ENCODE measurements around the gene IGSF6. TPM values are rescaled to one million over a fixed set of nuclear protein-coding genes. Genes with fewer than 3 reads are reported as not detected.

IGSF6 gene
- polyA plus RNA-seq, 1 of the 3 experiments (the other 2 are of a cell fraction), result not detected

GRCh38 chr16:21611198-21611555 lies 41.2 kb downstream of the IGSF6 start:
- no peak overlapping the region; a peak in 1 of 4 replicates for H3K27ac ChIP-seq (ENCODE audit: low read depth in 2 of 2, low read length in 1 of 2)
- no peak for DNase-seq
- no peak overlapping the region for H2AFZ ChIP-seq (ENCODE audit: low read depth)
- H3K9me3 ChIP-seq, result no peaks in the 10 kb centered on the region
- no peak overlapping the region for H3K4me2 ChIP-seq
- no peaks in the 10 kb centered on the region for H3K27me3 ChIP-seq (ENCODE audit: insufficient read depth)
- no peaks in the 10 kb centered on the region for H3K9me2 ChIP-seq
- TF ChIP-seq NFIC (IDR thresholded peaks at IDR 0.05; ENCODE audit: borderline replicate concordance) (no peak), EP300 (IDR thresholded peaks at IDR 0.05; ENCODE audit: borderline replicate concordance in 1 of 2, low read depth in 1 of 2, low read length in 1 of 2) (no peak), SMC3 (IDR thresholded peaks at IDR 0.05; ENCODE audit: low read depth, low read length) (no peak), NRF1 (IDR thresholded peaks at IDR 0.05; ENCODE audit: low read depth, low read length) (no peak), SIN3A (IDR thresholded peaks at IDR 0.05; ENCODE audit: borderline replicate concordance, low read depth, low read length) (no peak), FOXM1 (IDR thresholded peaks at IDR 0.05; ENCODE audit: low read depth) (no peak), RFX5 (IDR thresholded peaks at IDR 0.05; ENCODE audit: low read length) (no peak), POLR2AphosphoS5 (IDR thresholded peaks at IDR 0.05; ENCODE audit: low read depth, low read length) (no peak), GABPA (IDR thresholded peaks at IDR 0.05; ENCODE audit: low read depth) (no peak), TAF1 (IDR thresholded peaks at IDR 0.05; ENCODE audit: borderline replicate concordance, low read depth, low read length) (no peak), CTCF (IDR thresholded peaks at IDR 0.05) (no peak), EZH2phosphoT487 (IDR thresholded peaks at IDR 0.05; ENCODE audit: borderline replicate concordance, low read depth) (no peak), MAX (IDR thresholded peaks at IDR 0.05; ENCODE audit: low read depth) (no peak), RCOR1 (IDR thresholded peaks at IDR 0.05; ENCODE audit: low read length) (no peak)
- TF ChIP-seq, protein P1, sequence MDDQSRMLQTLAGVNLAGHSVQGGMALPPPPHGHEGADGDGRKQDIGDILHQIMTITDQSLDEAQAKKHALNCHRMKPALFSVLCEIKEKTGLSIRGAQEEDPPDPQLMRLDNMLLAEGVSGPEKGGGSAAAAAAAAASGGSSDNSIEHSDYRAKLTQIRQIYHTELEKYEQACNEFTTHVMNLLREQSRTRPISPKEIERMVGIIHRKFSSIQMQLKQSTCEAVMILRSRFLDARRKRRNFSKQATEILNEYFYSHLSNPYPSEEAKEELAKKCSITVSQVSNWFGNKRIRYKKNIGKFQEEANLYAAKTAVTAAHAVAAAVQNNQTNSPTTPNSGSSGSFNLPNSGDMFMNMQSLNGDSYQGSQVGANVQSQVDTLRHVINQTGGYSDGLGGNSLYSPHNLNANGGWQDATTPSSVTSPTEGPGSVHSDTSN (IDR thresholded peaks at IDR 0.05), result no peak
- H3K4me1 ChIP-seq (ENCODE audit: control insufficient read depth in 1 of 2, insufficient read depth in 2 of 2, low read depth in 1 of 2, low read length in 1 of 2), result peaks cover 24 to 29% of the 10 kb centered on the region in 2 experiments
- H3K36me3 ChIP-seq (replicated peaks in 1 of 2; ENCODE audit: control insufficient read depth in 1 of 2, insufficient read depth in 2 of 2, low read length in 1 of 2), result peaks cover 3 to 4% of the 10 kb centered on the region in 2 experiments
- H4K20me1 ChIP-seq (ENCODE audit: insufficient read depth), result peaks cover 70% of the 10 kb centered on the region
- peaks cover 100% of the 10 kb centered on the region for H3K79me2 ChIP-seq (ENCODE audit: insufficient read depth)
- WGBS (ENCODE audit: low lambda C conversion rate), result 63% methylated on average over 4 of the region's 4 CpGs
- H3K4me3 ChIP-seq (ENCODE audit: low read depth in 2 of 2, low read length in 1 of 2), result no peak overlapping the region
- CTCF ChIA-PET, result interaction anchor here (1.0 to 1.7 kb wide), 2 partner anchors 9 to 98 kb away, joined by 3 to 5 read pairs; no protein-coding TSS in a partner anchor
- POLR2A ChIA-PET, result no interaction called here
- no peak overlapping the region for H3K9ac ChIP-seq
- peaks cover 12% of the 10 kb centered on the region for H3F3A ChIP-seq (replicated peaks; ENCODE audit: insufficient read depth)

GRCh38 chr16:21610766-21611165 lies 41.6 kb downstream of the IGSF6 start:
- Histone ChIP-seq H4K20me1 (ENCODE audit: insufficient read depth) (peaks cover 74% of the 10 kb centered on the region), H3K9me2 (no peaks in the 10 kb centered on the region), H3K79me2 (ENCODE audit: insufficient read depth) (peaks cover 100% of the 10 kb centered on the region), H3K4me1 (ENCODE audit: control insufficient read depth in 1 of 2, insufficient read depth in 2 of 2, low read depth in 1 of 2, low read length in 1 of 2) (peaks cover 19 to 29% of the 10 kb centered on the region in 2 experiments), H3F3A (replicated peaks; ENCODE audit: insufficient read depth) (peaks cover 12% of the 10 kb centered on the region), H3K9ac (no peak overlapping the region), H3K4me3 (ENCODE audit: low read depth in 2 of 2, low read length in 1 of 2) (no peak overlapping the region), H3K9me3 (no peaks in the 10 kb centered on the region), H3K27me3 (ENCODE audit: insufficient read depth) (no peaks in the 10 kb centered on the region), H3K36me3 (replicated peaks in 1 of 2; ENCODE audit: control insufficient read depth in 1 of 2, insufficient read depth in 2 of 2, low read length in 1 of 2) (peaks cover 3 to 4% of the 10 kb centered on the region in 2 experiments), H2AFZ (ENCODE audit: low read depth) (no peak overlapping the region), H3K27ac (ENCODE audit: low read depth in 2 of 2, low read length in 1 of 2) (no peak overlapping the region), H3K4me2 (no peak overlapping the region)
- CTCF ChIA-PET, result interaction anchor here (0.9 to 3.3 kb wide), 3 partner anchors 9 to 46 kb away, joined by 3 to 11 read pairs (median 5); no protein-coding TSS in a partner anchor
- no peak for DNase-seq
- TF ChIP-seq ZBTB33 (IDR thresholded peaks at IDR 0.05; ENCODE audit: borderline replicate concordance, low read depth), result no peak
- TF ChIP-seq FOSL2 (IDR thresholded peaks at IDR 0.05; ENCODE audit: borderline replicate concordance, low read depth), result no peak
- no peak for TF ChIP-seq YY1 (IDR thresholded peaks at IDR 0.05; ENCODE audit: low read depth)
- TF ChIP-seq RCOR1 (IDR thresholded peaks at IDR 0.05; ENCODE audit: low read length), result no peak
- POLR2A ChIA-PET, result no interaction called here
- 29% methylated on average over 2 of the region's 2 CpGs for WGBS (ENCODE audit: low lambda C conversion rate)
